ENCODE results near the gene NFIC.

- TF ChIP-seq CTCF (conservative IDR thresholded peaks at IDR 0.05 in 1 of 2, IDR thresholded peaks at IDR 0.05 in 1 of 2; ENCODE audit: extremely low read depth in 1 of 2, insufficient read depth in 1 of 2, low read depth in 1 of 2, low read length in 2 of 2) (no peak), EZH2 (IDR thresholded peaks at IDR 0.05; ENCODE audit: borderline replicate concordance, low read length) (no peak)
Observed at GRCh38 chr19:3358689-3359014, 7.7 kb upstream of the NFIC start.

All from mammary epithelial cell (primary cell).